DMS79 treated with DMSO at 0.1 percent for 48 hours (cell line): ENCODE data around the gene KRTAP5-10.
"Not testable (repeated sequence)": the region's sequence is repeated elsewhere in the genome, so short reads cannot be mapped to it uniquely, and the experiment has no call there.

Source experiments
- DNase-seq: peaks from one replicate; lab custom pipeline; 2025; lab: John Stamatoyannopoulos, UW

Gene KRTAP5-10

GRCh38 chr11:71572811-71573210 lies 7.4 kb downstream of the KRTAP5-10 start:
- DNase-seq, result no peak

DNA sequence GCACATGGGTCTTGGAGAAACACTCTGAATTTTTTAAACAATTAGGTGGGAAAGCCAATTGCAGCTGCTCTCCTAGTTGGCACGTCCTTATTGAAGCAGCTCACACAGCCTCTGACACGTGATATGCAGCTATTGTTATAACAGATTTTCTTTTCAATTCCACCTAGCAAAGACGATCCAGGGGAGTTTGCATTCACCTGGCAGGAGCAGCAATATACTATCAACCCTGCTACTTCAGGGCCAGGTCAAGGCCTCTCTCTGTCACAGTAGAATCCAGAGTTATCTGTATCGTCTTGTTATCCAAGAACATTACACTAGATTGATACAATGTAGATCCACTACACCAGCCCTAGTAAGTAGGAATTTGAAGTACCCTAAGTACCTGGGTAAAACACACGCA lies 9.1 kb downstream of the KRTAP5-10 start:
- DNase-seq, result no peak

GRCh38 chr11:71575723-71576424 lies 10.5 kb downstream of the KRTAP5-10 start:
- DNase-seq, result no peak

- not testable (repeated sequence) for DNase-seq
Observed at GRCh38 chr11:71576688-71577465, 11.5 kb downstream of the KRTAP5-10 start.

DNA sequence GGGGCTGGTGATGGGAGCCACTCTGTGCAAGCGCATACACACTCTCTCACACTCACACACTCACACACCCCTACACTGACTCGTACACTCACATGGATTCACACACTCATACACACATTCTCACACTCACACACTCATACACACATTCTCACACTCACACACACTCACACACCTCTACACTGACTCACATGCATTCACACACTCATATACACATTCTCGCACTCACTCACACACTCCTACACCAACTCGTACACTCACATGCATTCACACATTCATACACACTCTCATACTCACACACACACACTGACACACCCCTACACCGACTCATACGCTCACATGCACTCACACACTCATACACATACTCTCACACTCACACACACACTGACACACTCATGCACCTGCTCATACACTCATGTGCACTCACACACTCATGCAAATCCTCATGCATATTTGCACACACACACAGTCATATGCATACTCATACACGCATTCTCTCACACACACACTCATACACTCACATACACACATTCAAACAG lies 12.2 kb downstream of the KRTAP5-10 start:
- no peak for DNase-seq

DNA sequence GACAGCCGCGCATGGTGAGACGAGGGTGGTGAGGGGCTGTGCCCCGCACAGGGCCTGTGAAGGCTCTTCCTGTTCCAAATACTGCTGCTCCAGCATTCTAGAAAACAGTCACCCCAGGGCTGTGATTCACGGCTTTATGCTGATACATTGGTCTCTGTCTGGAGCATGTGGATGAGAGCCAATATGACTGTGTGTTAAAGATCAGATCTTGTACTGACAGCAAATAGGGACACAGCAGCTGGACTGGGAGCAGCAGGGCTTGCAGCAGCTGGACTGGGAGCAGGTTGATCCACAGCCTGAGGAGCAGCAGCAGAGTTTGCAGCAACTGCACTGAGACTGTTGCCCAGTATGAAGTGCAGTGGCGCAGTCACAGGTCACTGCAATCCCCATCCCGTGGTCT lies 14.2 kb downstream of the KRTAP5-10 start:
- not testable (repeated sequence) for DNase-seq

- peak; percentile 65 for DNase-seq
Observed at GRCh38 chr11:71580057-71581003, 15.0 kb downstream of the KRTAP5-10 start.

DNA sequence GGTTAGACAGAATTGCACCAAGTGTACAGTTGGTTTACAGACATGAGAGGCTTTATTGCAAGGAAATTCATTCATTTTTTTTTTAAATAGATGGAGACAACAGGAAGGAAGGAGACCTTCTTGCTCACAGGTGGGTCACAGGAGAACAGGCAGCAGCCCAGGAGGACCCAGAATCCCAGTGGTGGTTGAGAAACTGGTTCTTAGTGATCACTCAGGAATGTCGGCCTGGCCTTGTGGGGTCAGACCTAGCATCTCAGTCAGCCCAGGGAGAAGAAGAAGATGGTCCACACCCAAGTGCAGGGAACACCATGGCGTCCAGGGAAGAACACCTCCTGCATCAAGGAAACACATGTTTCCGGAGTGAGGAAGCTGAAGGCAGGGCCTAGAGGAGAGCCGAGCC lies 16.5 kb downstream of the KRTAP5-10 start:
- no peak for DNase-seq

DNA sequence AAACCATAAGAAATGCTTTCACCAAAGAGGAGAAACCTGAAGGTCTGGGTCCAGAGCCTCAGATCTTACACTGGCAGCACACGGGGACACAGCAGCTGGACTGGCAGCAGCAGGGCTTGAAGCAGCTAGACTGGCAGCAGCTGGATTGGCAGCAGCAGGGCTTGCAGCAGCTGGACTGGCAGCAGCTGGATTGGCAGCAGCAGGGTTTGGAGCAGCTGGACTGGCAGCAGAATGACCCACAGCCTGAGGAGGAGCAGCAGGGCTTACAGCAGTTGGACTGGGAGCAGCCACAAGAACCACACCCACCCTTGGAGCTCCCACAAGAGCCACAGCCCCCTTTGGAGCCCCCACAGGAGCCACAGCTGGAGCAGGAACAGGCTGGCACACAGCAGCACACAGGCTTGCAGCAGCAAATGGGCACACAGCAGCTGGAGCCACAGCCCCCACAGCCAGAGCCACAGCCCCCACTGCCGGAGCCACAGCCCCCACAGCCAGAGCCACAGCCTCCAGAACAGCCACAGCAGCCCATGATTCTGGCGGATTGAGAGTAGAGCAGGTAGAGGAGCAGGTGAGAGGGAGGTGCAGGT lies 17.0 kb downstream of the KRTAP5-10 start, which contains the start of gene KRTAP5-11:
Gene KRTAP5-11, minus strand, starts transcription at position 567 of the 587 bp plus-strand sequence. Its CDS starts 38 bp downstream, at position 529.
- no peak for DNase-seq

DNA sequence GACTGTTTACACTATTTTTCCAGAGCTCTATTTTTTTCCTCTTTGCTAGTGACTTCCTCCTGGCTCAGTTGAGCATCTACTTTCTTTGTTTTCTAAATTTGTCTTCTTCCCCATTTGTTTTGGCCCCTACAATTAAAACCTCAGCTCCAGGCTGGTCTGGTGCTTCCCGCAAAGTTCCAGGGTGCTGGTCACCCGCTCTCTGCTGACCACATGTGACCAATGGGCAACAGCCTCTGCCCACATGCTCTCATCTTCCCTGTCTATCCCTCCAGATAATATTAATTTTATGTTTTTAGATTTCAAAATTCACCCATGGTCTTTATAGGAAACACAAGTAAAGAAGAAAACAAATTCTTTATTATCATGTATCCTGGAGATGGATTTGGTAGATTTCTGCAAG lies 17.6 kb downstream of the KRTAP5-10 start:
- not testable (repeated sequence) for DNase-seq

DNA sequence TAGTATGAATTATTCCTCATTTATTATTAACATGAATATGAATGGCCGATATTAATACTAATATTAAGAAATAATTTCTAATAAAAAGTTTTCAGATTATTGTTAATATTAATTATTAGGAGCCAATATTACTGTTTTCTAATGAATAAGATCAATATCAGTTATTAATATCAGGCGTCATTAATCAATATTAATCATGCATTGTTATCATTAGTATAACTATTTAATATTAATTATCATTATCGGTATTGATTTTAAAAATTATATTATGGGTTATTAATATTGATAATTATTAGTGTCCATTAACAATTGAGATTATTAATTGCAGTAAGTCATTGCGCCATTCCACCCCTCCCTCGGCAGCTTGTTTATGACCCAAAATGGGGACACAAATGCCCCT lies 20.3 kb downstream of the KRTAP5-10 start:
- not testable (repeated sequence) for DNase-seq

DNA sequence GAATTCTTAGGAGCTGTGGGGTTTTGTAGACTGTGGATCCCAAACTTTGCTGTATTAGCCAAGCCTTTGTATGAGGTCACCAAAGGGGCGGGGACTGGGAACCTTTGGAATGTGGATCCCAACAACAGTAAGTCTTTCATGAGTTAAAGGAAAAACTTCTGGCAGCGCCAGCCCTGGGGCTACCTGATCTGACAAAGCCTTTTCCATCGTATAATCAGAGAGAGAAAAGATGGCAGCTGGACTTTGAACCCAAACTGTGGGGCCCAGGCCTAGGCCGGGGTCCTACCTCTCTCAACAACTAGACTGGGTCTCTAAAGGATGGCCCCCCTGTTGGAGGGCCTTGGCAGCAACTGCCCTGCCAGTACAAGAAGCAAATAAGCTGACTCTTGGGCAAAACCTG lies 23.0 kb downstream of the KRTAP5-10 start:
- DNase-seq, result not testable (repeated sequence)

- not testable (repeated sequence) for DNase-seq
Observed at GRCh38 chr11:71588822-71589545, 23.6 kb downstream of the KRTAP5-10 start.

DNA sequence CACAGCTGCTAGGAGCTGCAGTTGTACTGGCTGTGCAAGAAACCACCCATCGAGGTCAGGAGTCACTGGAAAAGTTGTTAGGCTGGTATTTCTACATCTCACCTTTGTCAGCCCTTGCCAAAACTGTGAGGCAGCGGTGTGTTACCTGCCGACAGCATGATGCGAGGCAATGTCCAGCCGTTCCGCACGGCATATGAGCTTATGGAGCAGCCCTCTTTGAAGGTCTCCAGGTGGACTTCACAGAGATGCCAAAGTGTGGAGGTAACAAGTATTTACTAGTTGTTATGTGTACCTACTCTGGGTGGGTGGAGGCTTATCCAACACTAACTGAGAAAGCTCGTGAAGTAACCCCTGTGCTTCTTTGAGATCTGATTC lies 24.2 kb downstream of the KRTAP5-10 start:
- DNase-seq, result not testable (repeated sequence)

DNA sequence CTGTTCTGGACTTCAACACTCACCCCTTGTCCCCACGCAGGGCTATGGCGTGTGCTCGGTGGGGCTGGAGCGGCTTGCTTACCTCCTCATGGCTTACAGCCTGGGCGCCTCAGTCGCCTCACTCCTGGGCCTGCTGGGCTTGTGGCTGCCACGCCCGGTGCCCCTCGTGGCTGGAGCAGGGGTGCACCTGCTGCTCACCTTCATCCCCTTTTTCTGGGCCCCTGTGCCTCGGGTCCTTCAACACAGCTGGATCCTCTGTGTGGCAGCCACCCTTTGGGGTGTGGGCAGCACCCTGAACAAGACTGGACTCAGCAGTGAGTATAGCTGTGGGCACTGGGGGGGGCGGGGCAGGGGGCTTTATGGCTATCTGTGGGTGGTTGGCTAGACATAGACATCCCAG lies 37.9 kb downstream of the KRTAP5-10 start:
- DNase-seq, result not testable (repeated sequence)

GRCh38 chr11:71604798-71605488 lies 39.6 kb downstream of the KRTAP5-10 start:
- DNase-seq, result not testable (repeated sequence)

DNA sequence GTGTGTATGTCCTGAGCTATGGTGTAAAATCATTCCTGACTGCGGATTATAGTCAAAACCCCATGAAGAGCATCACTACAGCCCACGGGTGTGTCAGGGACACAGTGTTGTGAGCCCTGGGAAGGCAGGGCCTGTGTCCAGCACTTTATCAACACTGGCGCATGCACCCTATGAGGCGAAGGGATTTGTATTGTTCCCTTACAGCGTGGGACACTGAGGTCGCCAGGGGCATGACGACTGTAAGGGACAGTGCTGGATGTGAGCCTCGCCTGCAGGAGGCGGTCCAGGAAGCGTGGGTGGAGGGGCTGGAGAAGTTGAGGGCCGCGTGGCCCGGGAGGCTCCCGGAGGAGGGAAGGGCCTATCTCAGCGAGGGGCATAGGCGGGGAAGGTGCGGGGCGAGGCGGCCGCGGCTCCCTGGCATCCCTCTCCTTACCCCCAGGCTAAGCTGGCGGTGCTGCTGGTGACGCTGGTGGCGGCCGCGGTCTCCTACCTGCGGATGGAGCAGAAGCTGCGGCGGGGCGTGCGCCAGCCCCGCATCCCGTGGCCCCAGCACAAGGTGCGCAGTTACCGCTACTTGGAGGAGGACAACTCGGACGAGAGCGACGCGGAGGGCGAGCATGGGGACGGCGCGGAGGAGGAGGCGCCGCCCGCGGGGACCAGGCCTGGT lies 41.6 kb downstream of the KRTAP5-10 start:
- DNase-seq, result not testable (repeated sequence)

- not testable (repeated sequence) for DNase-seq
Observed at GRCh38 chr11:71607520-71608216, 42.3 kb downstream of the KRTAP5-10 start.

DNA sequence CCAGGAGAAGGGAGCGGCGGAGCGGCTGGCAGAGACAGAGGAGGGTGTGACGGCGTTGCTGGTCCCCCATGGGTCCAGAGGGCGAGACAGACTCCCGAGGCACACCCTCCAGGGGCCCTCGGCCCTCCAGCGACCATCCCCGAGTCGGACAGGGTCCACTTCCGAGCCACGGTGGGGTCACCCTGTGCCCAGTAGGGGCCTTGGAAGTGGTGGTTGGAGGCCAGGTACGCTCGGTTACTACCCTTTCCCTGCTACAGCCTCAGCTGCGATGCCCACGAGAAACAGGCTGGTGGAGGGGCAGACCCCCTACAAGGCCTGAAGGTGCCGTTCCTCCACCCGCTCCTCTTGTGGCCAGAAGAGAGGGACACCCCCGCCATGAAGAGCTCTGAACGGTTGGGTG lies 42.9 kb downstream of the KRTAP5-10 start:
- not testable (repeated sequence) for DNase-seq
